IMR-90 (cell line): ENCODE measurements around the gene PDE4B.

Experiments
- CEBPB ChIP-seq: IDR thresholded peaks from 2 replicates; pipeline ENCODE4 v1.6.1; 2012; ENCODE audit warnings: low read depth, low read length, improper control_type of control experiment
- CTCF ChIP-seq: conservative IDR thresholded peaks from 2 replicates; pipeline ENCODE4 v1.5.1; 2012; ENCODE audit warnings: mild to moderate bottlenecking, low read depth, low read length, improper control_type of control experiment
- ELK1 ChIP-seq: fragments of 150-350 bp; IDR thresholded peaks from 2 replicates; pipeline ENCODE4 v1.6.1; 2016; ENCODE audit warnings: low read depth, mild to moderate bottlenecking, low read length, moderate library complexity, borderline replicate concordance
- POLR2A ChIP-seq: IDR thresholded peaks from 2 replicates; pipeline ENCODE4 v1.6.1; 2012; ENCODE audit warnings: mild to moderate bottlenecking, low read depth, low read length
- RAD21 ChIP-seq: IDR thresholded peaks from 2 replicates; pipeline ENCODE4 v1.6.1; 2012; ENCODE audit warnings: low read length, improper control_type of control experiment
- RCOR1 ChIP-seq: IDR thresholded peaks from 2 replicates; pipeline ENCODE4 v1.6.1; 2012; ENCODE audit warnings: mild to moderate bottlenecking, low read length, improper control_type of control experiment; ENCODE audit not compliant: insufficient replicate concordance
- RFX5 ChIP-seq: IDR thresholded peaks from 2 replicates; pipeline ENCODE4 v1.8.0; 2012; ENCODE audit warnings: low read depth, mild to moderate bottlenecking, low read length, moderate library complexity

GRCh38 chr1:66330722-66331141, 538.0 kb downstream of the PDE4B start:
- TF ChIP-seq CTCF (no peak), RAD21 (no peak), ELK1 (no peak), CEBPB (no peak), RCOR1 (no peak), RFX5 (no peak), POLR2A (no peak)
